Stimulated activated CD8-positive, alpha-beta memory T cell treated with anti-CD3 and anti-CD28 coated beads, Interleukin-7, amount 100 ng/mL, for 1 hour (primary cell): Measurements from ENCODE around the gene MBD5.

ENCODE experiments used
- DNase-seq, 2 donors: peaks; one replicate each; pipeline ENCODE4 v3.0.0-alpha.2; 2020; ENCODE audit warnings: low read depth in 2 of 2

The MBD5 gene

GRCh38 chr2:148475626-148476025, 454.7 kb downstream of the MBD5 start:
- no peak for DNase-seq

DNA sequence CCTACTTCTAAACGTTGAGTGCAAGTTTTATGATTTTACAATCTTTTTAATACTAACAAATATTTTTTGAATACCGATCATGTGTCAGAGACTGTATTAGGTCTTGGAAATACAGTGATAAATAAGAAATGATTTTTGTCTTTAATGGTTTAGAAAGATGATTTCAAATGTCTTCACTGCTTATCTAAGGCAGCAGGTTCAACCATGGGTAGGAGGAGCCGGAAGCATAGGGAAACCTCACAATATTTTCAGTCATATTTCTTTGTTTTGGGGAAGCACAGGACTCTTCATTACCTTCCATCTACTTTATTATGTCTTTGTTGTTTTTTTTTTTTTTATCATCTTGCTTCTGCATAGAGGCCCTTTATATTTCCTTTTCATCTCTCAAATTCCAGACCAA, 458.5 kb downstream of the MBD5 start:
- DNase-seq, result no peak

- DNase-seq, result no peak
Measured at GRCh38 chr2:148483665-148484064, 462.8 kb downstream of the MBD5 start.

GRCh38 chr2:148484066-148484465, 463.2 kb downstream of the MBD5 start:
- no peak for DNase-seq

DNA sequence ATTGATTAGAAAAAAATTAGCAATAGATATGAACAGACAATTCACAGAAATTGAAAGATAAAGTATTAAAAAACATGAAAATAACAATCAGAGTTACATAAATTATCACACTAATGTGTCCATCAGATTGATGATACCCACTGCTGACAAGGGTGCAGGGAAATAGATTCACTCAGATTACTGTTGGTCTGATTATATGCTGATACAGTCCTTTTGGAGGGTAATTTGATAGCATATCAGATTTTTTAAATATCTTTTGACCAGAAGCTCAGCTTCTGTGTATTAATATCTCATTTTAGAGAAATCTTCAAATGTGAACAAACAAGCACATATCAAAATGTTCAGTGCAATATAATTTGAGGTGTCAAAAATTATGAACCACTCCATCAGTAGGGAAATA, 465.8 kb downstream of the MBD5 start:
- DNase-seq, result no peak

DNA sequence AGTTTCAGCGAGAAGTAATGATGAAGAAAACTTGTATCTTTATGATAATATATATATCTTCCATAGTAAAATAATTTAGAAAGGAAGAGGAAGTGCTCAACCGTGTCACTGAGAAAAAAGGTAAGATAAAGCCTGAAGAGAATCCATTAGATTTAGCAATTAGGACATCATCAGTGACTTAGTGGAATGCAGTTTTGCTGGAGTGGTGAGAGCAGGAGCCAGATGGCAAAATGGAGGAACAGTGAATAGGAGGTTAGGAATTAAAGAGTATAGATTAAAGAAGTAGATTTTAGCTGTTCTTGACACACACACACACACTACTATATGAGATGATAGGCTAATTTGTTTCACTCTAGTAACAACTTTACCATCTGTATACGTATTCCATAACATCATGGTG, 466.5 kb downstream of the MBD5 start:
- DNase-seq, result no peak

DNA sequence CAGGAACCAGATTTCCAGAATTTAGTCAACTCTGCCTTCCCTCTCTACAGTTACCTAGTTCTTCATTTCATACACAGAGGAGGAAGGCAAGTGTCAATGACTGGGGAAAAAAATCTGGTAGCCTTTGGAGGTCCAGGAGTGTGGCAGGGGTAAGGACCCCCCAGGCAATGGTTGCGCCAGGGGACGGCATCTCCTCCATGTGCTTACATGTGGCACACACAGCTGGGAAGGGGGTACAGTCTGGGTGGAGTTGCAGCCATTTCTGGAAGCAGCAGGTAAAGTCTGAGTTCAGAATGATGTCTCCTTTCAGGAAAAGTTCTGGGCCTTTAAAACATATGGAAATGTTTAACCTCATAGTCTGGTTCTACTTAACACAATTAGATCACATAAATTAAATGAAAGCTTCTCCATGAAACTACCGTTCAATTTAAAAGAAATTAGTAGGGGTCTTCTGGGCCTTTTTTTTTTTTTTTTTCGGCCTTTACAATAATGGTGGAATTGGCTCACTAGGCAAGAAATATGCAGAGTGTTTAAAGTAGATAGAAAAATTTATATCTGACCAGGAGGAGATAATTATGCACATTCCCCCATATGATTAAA, 470.0 kb downstream of the MBD5 start:
- no peak for DNase-seq

GRCh38 chr2:148493822-148494563, 473.1 kb downstream of the MBD5 start:
- DNase-seq, result no peak

GRCh38 chr2:148495586-148495985, 474.7 kb downstream of the MBD5 start:
- DNase-seq, result no peak

DNA sequence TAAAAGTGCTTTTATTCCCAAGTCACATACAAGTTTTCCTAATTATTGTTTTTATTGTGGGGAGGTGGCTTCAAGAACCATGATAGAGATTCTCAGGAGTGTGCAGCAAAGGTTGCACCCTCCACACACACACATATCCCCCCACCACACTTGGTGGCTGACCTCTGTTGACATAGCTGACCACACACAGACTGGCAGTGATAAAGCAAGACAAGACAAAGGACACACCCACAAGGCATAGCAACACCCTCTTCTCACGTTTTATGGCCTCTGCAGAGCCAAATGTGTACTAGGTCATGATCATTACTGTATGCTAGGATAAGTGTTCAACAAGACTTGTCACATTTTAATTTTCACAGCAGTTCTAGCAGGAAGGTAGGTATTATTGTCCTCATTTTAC, 480.7 kb downstream of the MBD5 start:
- no peak for DNase-seq

DNA sequence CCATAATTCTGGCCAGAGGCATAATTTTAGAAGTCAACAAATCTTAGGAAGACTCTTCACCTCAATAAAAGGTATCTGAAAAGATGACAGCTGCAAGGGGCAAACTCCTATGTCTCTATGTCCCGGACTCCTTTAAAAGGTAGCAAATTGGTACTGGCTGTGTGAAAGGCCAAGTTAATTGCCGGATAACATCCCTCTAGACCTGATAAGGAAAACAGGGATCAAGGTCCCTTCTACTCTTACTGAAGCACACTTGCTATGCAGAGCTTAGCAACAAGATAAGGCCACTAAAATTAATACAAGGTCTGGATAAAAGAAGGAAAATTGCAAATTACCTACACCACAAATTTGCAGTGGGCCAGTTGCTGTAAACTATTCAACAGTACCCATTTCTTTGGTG, 482.6 kb downstream of the MBD5 start:
- no peak for DNase-seq

DNA sequence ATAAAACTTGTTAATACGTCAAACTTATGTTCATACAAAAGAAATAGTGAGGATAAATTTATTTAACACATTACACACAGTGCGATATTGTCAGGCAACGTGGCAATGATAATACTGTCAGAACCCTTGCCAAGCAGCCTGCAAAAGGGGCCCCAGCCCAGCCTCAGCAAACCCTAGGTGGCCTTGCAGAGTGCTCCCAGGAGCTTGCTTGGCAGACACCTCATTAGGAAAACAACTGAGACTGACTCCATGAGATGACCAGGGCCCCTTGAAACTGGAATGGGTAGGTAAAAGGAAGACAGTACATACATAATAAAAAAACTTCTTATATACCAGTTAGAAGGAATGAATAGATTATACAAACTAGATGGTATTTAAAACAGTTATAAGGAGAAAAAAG, 487.1 kb downstream of the MBD5 start:
- DNase-seq, result no peak

DNA sequence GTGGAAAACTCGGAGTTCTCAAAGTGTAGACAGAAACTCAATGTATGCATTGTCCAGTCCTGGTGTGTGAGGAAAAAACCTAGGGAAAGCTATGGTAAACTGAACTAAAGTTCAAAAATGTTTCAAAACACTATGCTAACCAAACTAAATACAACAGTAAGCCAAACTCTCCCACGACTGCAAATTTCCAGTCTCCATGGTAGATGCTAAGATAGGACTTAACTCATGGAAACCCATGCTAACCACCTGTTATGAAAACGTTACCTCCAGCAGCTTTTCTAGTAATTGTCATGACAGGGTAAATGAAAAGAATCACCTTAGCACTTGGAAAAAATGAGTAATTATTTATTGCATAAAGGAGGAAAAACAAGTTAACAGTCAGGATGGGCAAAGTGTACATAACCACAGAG, 488.0 kb downstream of the MBD5 start:
- no peak for DNase-seq

DNA sequence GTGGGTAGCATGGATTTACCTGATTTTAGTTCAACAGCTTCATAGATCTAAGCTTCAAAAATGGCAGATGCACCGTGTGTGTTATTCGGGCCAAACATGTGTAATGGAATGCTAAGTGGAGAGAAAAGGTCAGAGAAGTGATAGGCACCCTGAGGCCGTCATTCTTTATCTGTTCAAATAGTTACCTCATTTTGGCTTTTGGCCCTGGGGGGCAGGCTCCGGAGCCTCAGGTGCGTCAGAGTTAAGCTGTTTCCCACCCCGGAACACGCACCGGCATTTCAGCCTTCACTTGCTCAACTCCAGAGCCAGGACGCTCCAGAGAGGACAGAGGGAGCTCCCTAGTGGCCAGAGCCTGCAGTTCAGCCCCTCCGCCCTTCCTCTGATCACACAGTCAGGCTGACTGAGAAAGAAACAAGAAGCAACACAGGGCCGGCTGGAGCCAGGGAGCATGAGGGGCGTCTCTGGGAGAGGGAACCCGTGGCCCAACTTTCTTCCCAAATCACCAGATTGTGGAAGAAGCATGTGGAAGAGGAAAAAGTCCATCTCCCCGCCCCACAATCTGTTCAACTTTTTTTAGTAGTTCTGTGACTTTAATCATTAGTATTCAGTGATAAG, 488.5 kb downstream of the MBD5 start:
- DNase-seq, result peak; percentile 58 to 66

DNA sequence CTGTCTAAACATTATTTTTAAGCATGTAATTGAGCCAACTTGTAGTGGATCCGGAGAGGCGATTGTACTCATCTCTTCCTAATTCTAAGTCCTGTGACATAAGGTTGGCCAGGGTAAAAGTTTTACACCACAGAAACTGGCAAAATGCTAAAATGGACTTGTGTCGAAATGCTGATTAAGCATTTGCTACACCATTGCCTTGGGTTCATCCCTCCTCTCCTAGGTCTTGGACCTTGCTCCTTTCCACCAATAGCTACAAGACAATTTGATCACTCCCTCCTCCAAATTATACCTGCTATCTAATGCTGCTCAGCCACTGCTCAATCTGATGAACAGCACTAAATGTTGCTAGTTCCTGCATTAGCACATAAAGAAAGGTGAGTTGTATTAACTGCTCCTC, 491.0 kb downstream of the MBD5 start:
- DNase-seq, result no peak

- no peak for DNase-seq
Measured at GRCh38 chr2:148512501-148512900, 491.6 kb downstream of the MBD5 start.

- no peak for DNase-seq
Measured at GRCh38 chr2:148513427-148513826, 492.5 kb downstream of the MBD5 start.

DNA sequence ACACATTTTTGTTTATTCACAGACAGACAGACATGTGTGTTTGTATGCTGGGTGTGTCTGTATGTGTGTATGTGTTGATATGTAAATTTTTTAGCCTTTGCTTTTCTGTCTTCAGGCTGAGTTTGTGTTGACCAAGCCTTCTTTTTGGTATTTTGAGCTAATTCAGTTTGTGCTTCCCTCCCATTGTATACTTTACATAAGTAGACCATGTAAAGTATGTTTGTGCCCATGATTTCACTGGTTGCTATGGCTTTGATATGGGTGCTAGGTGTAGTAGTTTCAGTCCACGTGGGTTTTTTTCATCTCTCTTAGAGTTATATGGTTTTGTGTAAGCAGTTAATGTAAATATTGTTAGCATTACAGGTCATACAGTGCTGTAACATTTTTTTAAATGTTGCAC, 494.2 kb downstream of the MBD5 start:
- no peak for DNase-seq

DNA sequence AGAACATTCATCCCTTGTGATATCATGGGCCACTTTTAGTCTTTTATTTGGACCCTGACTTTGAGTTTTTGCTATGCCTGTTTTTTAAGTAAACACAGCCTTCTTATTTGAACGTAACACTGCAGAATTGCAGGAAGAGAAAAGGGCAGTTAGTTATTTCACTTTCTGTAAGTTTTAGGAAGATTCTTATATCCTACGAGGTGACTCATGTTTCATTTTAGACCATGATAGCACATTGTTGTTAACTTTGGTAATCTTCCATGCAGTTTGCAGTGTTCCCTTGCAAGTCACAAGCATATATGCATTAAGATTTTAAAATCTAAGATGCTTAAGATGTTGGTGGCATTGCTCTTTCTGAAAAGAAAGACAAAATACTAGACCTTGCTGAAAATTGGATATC, 495.1 kb downstream of the MBD5 start:
- DNase-seq, result no peak

- DNase-seq, result no peak
Measured at GRCh38 chr2:148517296-148517695, 496.4 kb downstream of the MBD5 start.

GRCh38 chr2:148517822-148518221, 496.9 kb downstream of the MBD5 start:
- DNase-seq, result no peak

GRCh38 chr2:148519013-148519412, 498.1 kb downstream of the MBD5 start:
- DNase-seq, result no peak

DNA sequence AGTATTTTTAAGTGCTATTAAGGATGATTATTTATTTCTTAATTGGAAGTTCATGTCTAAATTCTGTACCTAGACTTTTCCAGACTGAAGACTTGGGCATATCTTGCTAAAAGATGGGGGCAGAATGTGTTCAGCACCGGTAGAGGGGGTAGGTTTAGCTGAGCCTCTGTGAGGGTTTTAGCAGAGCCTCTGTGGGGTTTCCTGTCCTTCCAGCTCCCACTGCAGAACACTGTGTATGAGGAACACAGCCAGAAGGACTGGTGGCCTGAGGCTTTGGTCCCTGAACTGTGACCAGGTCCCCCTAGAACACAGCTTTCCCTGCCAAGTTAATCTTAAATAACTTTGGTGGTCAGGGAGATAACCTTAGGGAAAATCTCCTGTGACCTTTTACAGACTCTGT, 500.3 kb downstream of the MBD5 start:
- DNase-seq, result no peak
